NCI-H69 (cell line): ENCODE results near the gene MAS1.
"Not testable (repeated sequence)": the region's sequence is repeated elsewhere in the genome, so short reads cannot be mapped to it uniquely, and the experiment has no call there.

Experiments
- DNase-seq: peaks from one replicate; lab custom pipeline; 2025; lab: John Stamatoyannopoulos, UW

MAS1 gene

DNA sequence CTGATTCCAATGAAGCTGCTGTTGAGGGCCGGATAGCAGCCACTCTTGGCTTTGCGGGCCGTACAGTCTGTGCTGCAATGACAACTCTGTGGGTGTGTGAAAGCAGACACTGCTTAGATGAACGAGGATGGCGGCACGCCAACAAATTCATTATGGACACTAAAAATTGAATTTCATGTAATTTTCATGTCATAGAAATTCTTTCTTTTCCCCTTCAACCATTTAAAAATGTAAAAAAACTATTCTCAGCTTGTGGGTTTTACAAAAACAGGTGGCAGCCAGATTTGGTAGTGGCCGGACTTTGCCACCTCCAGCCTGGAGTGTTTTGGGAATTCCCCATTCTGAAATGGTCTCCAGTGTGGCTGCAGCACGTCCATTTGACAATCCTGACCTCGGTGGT is 26.0 kb downstream of the MAS1 start:
- DNase-seq, result peak; percentile 15

DNA sequence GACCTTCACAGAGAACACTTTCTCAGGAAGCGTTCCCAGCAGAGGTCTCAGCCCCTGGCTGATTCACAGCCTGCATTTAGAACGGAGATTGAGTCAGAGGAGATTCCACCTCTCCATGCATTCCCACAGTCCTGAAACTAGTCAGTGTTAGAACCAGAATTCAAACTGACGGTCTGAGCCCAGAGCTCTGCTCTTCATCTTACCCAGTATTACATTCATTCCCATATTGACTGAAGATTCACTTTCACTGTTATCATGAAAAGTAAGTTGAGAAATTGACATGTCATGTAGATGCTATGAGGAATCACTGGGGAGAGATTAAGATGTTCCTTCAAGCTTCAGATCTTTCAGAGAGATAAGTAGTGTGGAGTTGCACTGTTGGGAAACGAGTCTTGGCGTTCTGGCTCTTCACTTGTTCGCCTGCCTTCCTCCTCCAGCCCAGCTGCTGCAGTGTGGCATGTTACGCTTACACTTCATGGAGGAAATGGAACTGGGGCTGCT is 28.3 kb downstream of the MAS1 start:
- DNase-seq, result no peak

DNA sequence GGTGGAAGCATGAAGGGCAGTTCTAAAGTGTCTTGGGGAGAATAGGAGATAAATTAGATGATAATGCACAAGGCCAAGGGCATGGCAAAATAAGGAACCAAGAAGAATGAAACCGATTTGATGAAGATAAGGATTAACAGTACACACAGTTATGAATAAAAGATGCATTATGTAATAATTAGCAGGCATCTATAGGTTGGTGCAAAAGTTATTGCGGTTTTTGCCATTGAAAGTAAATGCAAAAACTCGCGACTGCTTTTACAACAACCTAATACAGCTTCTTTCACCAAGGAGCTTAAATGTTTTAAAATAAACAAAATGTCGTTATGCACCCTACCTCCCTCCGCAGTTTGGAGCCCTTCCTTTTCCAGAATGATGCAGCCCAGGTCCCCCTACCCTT is 29.0 kb downstream of the MAS1 start:
- no peak for DNase-seq

DNA sequence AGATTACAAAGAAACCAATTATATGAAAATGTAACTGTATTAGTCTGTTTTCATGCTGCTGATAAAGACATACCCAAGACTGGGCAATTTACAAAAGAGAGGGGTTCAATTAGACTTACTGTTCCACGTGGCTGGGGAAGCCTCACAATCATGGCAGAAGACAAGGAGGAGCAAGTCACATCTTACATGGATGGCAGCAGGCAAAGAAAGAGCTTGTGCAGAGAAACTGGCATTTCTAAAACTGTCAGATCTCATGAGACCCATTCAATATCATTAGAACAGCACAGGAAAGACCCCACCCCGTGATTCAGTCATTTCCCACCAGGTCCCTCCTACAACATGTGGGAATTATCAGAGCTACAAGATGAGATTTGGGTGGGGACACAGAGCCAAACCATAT is 33.4 kb downstream of the MAS1 start:
- not testable (repeated sequence) for DNase-seq

DNA sequence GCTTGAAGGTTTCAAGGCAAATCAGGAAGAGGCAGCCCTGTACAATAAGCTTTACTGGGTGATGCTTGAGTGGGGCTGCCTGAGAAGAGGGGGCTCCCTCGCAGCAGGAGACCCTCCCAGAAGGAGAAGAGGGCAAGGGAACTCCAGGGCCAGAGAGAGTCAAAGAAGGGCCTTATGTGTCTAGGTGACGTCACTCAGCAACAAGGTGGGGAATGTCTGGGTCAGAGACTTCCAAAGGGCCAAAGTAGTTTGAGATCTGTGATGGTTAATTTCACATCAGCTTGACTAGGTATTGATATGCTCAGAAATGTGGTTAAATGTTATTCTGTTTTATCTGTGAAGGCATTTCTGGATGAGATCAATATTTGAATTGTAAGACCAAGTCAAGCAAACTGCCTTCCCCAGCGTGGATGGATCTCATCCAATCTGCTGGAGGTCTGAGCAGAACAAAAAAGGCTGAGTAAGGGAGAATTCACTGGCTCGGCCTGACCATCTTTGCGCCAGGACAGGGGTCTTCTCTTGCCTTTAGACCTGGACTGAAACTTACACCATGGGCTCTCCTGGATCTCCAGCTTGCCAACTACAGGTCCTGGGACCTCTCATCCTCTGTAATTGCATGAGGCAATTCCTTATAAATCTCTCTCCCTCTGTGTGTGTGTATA is 35.9 kb downstream of the MAS1 start:
- DNase-seq, result no peak

DNA sequence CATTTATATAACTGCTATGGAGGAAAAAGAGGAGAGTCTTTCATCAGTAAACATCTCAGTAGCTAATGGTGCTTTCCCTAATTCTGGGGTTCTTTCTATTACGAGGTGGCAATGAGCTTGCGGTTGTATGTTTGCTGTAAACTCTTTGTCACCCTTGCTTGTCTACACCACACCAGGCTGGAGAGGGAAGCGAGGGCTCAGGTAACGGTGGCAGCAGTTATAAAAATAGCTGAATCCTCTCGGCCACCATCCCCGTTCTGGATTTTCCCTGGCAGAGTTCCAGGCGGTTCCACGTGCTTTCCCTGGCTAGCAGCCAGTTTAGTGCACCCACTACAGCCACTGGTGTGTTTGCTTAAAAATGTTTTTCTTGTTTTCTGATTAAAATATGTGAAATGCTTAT is 39.0 kb downstream of the MAS1 start:
- peak; percentile 69 for DNase-seq

DNA sequence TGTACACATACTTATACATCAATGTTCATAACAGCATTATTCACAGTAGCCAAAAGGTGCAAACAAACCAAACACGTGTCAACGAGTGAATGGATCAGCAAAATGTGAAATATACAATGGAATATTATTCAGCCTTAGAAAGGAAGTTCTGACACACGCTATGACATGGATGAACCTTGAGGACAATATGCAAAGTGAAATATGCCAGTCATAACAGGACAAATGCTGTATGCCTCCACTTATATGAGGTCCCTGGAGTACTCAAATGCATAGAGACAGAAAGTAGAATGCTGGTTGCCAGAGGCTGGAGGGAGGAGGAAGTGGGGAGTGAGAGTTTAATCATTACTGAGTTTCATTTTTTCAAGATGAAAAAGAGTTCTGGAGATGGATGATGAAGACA is 40.3 kb downstream of the MAS1 start:
- DNase-seq, result no peak

DNA sequence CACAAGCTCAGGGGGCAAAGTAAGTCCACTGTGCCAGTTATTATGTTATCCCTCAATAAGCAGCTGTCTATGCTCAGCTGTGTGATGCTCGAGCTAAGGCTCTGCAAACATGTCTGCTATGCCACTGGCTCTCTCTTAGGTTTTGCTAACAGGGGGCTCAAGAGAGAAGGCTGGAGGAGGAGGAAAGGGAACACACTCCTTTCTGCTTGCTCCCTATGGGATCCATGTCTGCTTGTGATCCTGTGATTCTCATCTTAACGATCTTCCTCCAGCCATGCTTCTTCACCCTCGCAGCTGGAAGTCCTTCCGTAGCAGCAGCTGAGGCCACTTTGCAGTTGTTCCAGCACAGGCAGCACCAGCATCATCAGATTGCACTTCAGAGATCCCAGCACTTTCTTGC is 41.1 kb downstream of the MAS1 start:
- DNase-seq, result peak; percentile 25

DNA sequence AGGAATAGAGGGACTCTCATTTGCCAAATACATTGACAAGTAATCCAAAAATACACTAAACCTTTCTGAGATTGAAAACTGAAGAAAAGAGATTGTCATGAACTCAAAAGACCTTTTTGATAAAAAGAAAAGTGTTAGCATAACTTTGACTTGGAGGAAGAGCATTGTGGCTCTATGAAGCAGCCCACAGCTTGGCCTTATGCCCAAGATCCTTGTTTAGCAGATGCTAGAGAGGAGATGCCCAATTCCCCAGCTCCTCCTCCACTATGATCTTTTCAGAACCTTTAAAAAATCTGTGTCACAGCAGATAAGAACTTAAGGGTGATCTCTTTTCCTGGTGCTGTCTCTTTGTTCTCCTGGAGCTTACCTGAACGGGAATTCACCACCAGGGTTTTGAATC is 42.3 kb downstream of the MAS1 start:
- DNase-seq, result no peak

DNA sequence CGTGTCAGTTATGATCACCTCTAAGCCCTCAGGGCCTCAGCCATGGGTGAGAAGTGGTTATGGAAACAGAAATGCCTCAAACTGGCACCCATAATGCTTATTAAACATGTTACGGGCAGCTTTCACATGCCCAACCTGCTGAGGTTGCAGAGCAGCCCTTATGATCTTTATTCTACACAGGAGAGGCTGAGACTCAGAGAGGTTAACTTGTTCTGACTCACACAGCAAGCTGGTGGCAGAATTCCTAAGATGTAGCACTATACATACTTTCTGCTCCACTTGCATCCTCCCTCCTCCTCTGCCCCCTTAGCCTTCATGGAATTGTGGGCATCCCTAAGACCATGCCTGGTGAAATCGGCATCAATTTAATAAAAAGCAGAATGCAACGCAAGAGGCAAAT is 43.4 kb downstream of the MAS1 start:
- DNase-seq, result no peak

DNA sequence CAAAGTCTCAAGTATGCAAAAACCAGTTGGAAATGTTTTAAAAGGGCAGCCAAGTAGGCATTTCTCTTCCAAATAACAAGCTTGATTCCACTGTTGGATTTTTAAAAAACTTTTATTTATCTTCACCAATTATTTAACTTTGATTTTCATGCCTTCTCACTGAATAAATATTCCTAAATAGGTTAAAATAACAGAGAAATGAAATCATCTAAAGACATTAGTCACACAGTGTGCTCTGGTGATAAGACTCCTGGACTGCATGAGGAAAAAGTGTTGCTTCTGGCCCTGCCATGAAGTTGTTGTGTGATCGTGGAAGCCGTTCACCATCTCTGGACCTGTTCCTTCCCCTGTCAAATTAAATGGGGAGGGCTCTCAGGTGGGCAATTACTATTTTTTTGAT is 44.3 kb downstream of the MAS1 start:
- DNase-seq, result no peak

DNA sequence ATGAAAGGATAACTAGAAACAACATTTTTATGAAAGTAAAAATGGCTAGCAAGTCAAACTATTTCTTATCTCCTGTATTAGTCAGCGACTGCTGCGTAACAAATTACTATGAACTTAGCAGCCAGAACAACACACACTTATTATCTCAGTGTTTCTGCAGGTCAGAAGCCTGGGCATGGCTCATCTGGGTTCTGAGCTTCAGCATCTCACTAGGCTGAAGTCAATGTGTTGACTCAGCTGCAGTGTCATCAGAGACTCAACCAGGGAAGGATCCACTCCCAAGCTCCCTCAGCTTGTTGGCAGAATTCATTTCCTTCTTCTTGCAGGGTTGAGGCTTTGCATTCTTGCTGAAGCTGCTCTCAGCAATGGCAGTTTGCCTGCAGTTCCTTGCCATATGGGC is 44.8 kb downstream of the MAS1 start:
- DNase-seq, result no peak

DNA sequence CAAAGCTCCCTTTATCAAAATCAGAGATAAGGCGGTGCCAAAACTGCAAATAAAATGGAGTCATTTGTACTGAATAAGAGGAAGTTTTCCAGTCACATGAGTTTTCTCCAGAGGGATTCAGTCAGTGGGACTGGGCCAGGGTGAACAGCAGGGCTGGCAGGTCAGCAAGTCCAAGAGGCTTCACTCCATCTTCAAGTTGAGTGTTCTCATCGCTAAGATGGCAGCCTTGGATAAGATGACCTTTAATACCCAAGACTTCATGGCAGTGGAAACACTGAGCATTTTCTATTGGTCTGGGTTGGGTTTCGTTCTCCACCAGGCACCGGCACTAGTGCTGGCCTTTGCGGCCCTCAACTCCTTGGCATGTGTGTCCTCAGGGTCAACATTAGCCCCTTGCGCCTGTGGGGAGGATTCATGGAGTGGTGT is 48.8 kb downstream of the MAS1 start:
- DNase-seq, result no peak
